Measurements from ENCODE around the gene GGCT.

- TF ChIP-seq POLR2A (IDR thresholded peaks at IDR 0.05) (no peak), CTCF (IDR thresholded peaks at IDR 0.05 in 4 of 5, conservative IDR thresholded peaks at IDR 0.05 in 1 of 5) (no peak)
Measured at GRCh38 chr7:30514177-30514576, 9.5 kb upstream of the GGCT start.

Measured in gastrocnemius medialis (tissue), 4 donors.